ENCODE data around the gene BICD1. TPM values are rescaled to one million over a fixed set of nuclear protein-coding genes. Genes with fewer than 3 reads are reported as not detected.

The BICD1 gene
- total and polyA plus RNA-seq, 2 donors (not counting 3 experiments of a cell fraction or from before 2014, with no cell fraction given), result 12.2 to 51.0 TPM

DNA sequence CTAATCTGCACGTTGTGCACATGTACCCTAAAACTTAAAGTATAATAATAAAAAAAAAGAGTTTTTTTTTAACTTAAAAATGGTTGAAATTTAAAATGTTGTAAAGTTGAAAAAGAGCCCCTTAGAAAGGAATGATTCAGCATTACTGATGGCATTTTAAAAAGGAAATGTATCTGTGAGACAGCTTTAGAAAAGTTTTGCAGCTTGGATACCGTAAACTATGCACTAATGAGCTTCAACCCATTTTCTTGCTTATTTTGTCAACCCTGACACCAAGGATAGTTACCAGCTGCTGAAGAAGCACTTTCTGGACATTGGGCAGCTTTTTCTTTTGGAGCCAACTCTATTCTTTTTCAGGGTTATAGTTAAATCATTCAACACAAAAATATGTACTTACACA lies 4.3 kb downstream of the BICD1 start:
- Histone ChIP-seq H4K20me1 (replicated peaks; ENCODE audit: control insufficient read depth, extremely low read depth, insufficient read depth, low read length) (no peaks in the 10 kb centered on the region), H3K27me3 (ENCODE audit: control insufficient read depth in 2 of 2, insufficient read depth in 2 of 2, low read length in 2 of 2) (no peaks in the 10 kb centered on the region), H3K4me1 (ENCODE audit: control insufficient read depth, extremely low read depth, insufficient read depth, low read length) (peaks cover 27% of the 10 kb centered on the region), H3K9me3 (replicated peaks; ENCODE audit: control insufficient read depth, insufficient read depth, low read length) (no peaks in the 10 kb centered on the region), H3K27ac (ENCODE audit: insufficient read depth, low read depth, low read length) (no peak overlapping the region), H2AFZ (ENCODE audit: low read depth, low read length) (no peak overlapping the region), H3K9ac (replicated peaks; ENCODE audit: extremely low read depth, insufficient read depth, low read length) (no peak overlapping the region), H3K9me1 (replicated peaks; ENCODE audit: control insufficient read depth, extremely low read depth, insufficient read depth, low read length) (no peaks in the 10 kb centered on the region), H3K4me2 (ENCODE audit: insufficient read depth, low read length) (no peak overlapping the region), H3K79me2 (ENCODE audit: control insufficient read depth, insufficient read depth, low read length) (peaks cover 34% of the 10 kb centered on the region), H3K36me3 (ENCODE audit: control insufficient read depth in 2 of 2, extremely low read depth in 1 of 2, insufficient read depth in 2 of 2, low read length in 2 of 2) (no peaks in the 10 kb centered on the region), H3K4me3 (replicated peaks in 1 of 3; ENCODE audit: insufficient read depth in 1 of 3, low read depth in 1 of 3, low read length in 3 of 3) (no peak overlapping the region)
- dilution Hi-C loops (cut with MboI; ENCODE audit: extremely low pct_ligation_motif_present, low sequenced_read_pairs) (no loop called here), intact Hi-C loops (cut with micrococcal nuclease) (loop anchor here (10.0 kb wide), 1 partner anchor 164 kb away; no protein-coding TSS in a partner anchor)
- ChIA-PET CTCF (interaction anchor here (0.9 to 1.3 kb wide), 2 partner anchors 9 to 201 kb away, joined by 3 to 7 read pairs; no protein-coding TSS in a partner anchor), POLR2A (no interaction called here)
- DNase-seq (ENCODE audit: low read depth, low spot score), result no peak
- FAIRE-seq, result no peak
- no peak for TF ChIP-seq POLR2A (IDR thresholded peaks at IDR 0.05; ENCODE audit: low read depth, low read length)
- TF ChIP-seq POLR2AphosphoS5 (IDR thresholded peaks at IDR 0.05; ENCODE audit: insufficient read depth, low read depth, low read length), result no peak
- TF ChIP-seq MYC (IDR thresholded peaks at IDR 0.05; ENCODE audit: low read depth, low read length), result no peak
- TF ChIP-seq, protein P1, sequence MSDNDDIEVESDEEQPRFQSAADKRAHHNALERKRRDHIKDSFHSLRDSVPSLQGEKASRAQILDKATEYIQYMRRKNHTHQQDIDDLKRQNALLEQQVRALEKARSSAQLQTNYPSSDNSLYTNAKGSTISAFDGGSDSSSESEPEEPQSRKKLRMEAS (IDR thresholded peaks at IDR 0.05; ENCODE audit: insufficient read depth, insufficient read length), result no peak
- TF ChIP-seq, protein P2, sequence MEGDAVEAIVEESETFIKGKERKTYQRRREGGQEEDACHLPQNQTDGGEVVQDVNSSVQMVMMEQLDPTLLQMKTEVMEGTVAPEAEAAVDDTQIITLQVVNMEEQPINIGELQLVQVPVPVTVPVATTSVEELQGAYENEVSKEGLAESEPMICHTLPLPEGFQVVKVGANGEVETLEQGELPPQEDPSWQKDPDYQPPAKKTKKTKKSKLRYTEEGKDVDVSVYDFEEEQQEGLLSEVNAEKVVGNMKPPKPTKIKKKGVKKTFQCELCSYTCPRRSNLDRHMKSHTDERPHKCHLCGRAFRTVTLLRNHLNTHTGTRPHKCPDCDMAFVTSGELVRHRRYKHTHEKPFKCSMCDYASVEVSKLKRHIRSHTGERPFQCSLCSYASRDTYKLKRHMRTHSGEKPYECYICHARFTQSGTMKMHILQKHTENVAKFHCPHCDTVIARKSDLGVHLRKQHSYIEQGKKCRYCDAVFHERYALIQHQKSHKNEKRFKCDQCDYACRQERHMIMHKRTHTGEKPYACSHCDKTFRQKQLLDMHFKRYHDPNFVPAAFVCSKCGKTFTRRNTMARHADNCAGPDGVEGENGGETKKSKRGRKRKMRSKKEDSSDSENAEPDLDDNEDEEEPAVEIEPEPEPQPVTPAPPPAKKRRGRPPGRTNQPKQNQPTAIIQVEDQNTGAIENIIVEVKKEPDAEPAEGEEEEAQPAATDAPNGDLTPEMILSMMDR (IDR thresholded peaks at IDR 0.05; ENCODE audit: extremely low read depth in 1 of 2, insufficient read depth in 1 of 2, low read depth in 1 of 2, low read length in 2 of 2), result no peak
- TF ChIP-seq FOS (IDR thresholded peaks at IDR 0.05; ENCODE audit: borderline replicate concordance, insufficient read depth, low read length), result no peak
- no peak for TF ChIP-seq GATA2 (IDR thresholded peaks at IDR 0.05; ENCODE audit: insufficient read depth, insufficient read length, low read depth, low read length)
- TF ChIP-seq EZH2 (IDR thresholded peaks at IDR 0.05; ENCODE audit: borderline replicate concordance, low read depth, low read length, severe bottlenecking), result no peak
- no peak for TF ChIP-seq JUN (IDR thresholded peaks at IDR 0.05; ENCODE audit: borderline replicate concordance, insufficient read depth, insufficient read length, low read depth)
- no TSS peak for BruUV-seq (replicated peaks)
